A375 (cell line): ENCODE measurements around the gene EPM2AIP1. TPM values are rescaled to one million over a fixed set of nuclear protein-coding genes. Genes with fewer than 3 reads are reported as not detected.

Source experiments
- small RNA-seq: library from RNA; depleted of rRNA; stranded (forward); fragments of <200 nt; gene quantifications from one replicate; pipeline ENCODE3, GENCODE V24; 2014
- total RNA-seq: library from RNA; depleted of rRNA; stranded (reverse); fragments of >200 nt; shearing (Covaris generic); gene quantifications from 2 replicates; pipeline ENCODE4 v1.2.3, GENCODE V29; 2014; rRNA removed

EPM2AIP1 gene
- 13.0 and 17.2 TPM in 2 replicates for total RNA-seq

GRCh38 chr3:36992806-36993325 is at the start of gene EPM2AIP1:
Gene EPM2AIP1, minus strand, starts transcription at chr3:36993131. Its CDS starts 54 bp downstream, at chr3:36993077.

GRCh38 chr3:36993326-36994283 is 674 bp upstream of the EPM2AIP1 start, which contains the start of gene MLH1:
Gene MLH1, plus strand, starts transcription at chr3:36993518. Its CDS starts 30 bp downstream, at chr3:36993548.

GRCh38 chr3:36944641-36945270 is 48.2 kb downstream of the EPM2AIP1 start, which contains the start of gene TRANK1:
Gene TRANK1, minus strand, starts transcription at chr3:36945054. Its CDS starts 245 bp downstream, at chr3:36944809.

Small RNAs within 50 kb of the gene (small RNA-seq; reads per million reads assigned to genes)
- not detected for gene RNU6ATAC4P

Other genes with a start within 250 kb of the EPM2AIP1 start
- gene DCLK3, start 228.6 kb downstream of the EPM2AIP1 start, total RNA-seq = not detected in 2 replicates
- 1.9 and 4.4 TPM in 2 replicates for gene TRANK1, start 48.1 kb downstream of the EPM2AIP1 start, total RNA-seq
- gene MLH1, start 387 bp upstream of the EPM2AIP1 start, total RNA-seq = 81.3 and 99.4 TPM in 2 replicates
- 70.2 and 74.0 TPM in 2 replicates for gene LRRFIP2, start 181.5 kb upstream of the EPM2AIP1 start, total RNA-seq